Daoy (cell line): ENCODE results near the gene GALNT2. TPM values are rescaled to one million over a fixed set of nuclear protein-coding genes. Genes with fewer than 3 reads are reported as not detected.

Experiments
- DNase-seq: peaks from one replicate; pipeline ENCODE4 v3.0.0-alpha.2; 2015; ENCODE audit warnings: low read depth
- total RNA-seq: library from RNA; depleted of rRNA; stranded (reverse); fragments of >200 nt; shearing (Covaris generic); gene quantifications from 2 replicates; pipeline ENCODE4 v1.2.3, GENCODE V29; 2014

The GALNT2 gene
- total RNA-seq, 1 experiment from 2014 or later = 63.1 TPM

- DNase-seq = no peak
Observed at GRCh38 chr1:230259621-230260020, 192.6 kb downstream of the GALNT2 start.

GRCh38 chr1:230260831-230261230 lies 193.8 kb downstream of the GALNT2 start:
- no peak for DNase-seq

- no peak for DNase-seq
Observed at GRCh38 chr1:230261928-230262650, 195.1 kb downstream of the GALNT2 start.

GRCh38 chr1:230262867-230263567 lies 196.0 kb downstream of the GALNT2 start:
- DNase-seq = no peak

GRCh38 chr1:230263568-230264195 lies 196.6 kb downstream of the GALNT2 start:
- DNase-seq = no peak

- no peak for DNase-seq
Observed at GRCh38 chr1:230264342-230264741, 197.3 kb downstream of the GALNT2 start.

- no peak for DNase-seq
Observed at GRCh38 chr1:230265200-230266115, 198.4 kb downstream of the GALNT2 start.

GRCh38 chr1:230266456-230266855 lies 199.4 kb downstream of the GALNT2 start:
- no peak for DNase-seq

- DNase-seq = no peak
Observed at GRCh38 chr1:230267338-230268065, 200.5 kb downstream of the GALNT2 start.

- DNase-seq = peak; percentile 76
Observed at GRCh38 chr1:230268371-230269170, 201.5 kb downstream of the GALNT2 start.

GRCh38 chr1:230270185-230270558 lies 203.1 kb downstream of the GALNT2 start:
- DNase-seq = no peak

GRCh38 chr1:230270559-230271281 lies 203.7 kb downstream of the GALNT2 start:
- DNase-seq = peak; percentile 55

- no peak for DNase-seq
Observed at GRCh38 chr1:230271300-230272035, 204.4 kb downstream of the GALNT2 start.

- DNase-seq = no peak
Observed at GRCh38 chr1:230272557-230272956, 205.5 kb downstream of the GALNT2 start.

- DNase-seq = no peak
Observed at GRCh38 chr1:230273141-230273710, 206.2 kb downstream of the GALNT2 start.

GRCh38 chr1:230274254-230274653 lies 207.2 kb downstream of the GALNT2 start:
- DNase-seq = no peak

- DNase-seq = no peak
Observed at GRCh38 chr1:230276401-230276800, 209.4 kb downstream of the GALNT2 start.

GRCh38 chr1:230277201-230278025 lies 210.4 kb downstream of the GALNT2 start:
- no peak for DNase-seq
